ENCODE measurements around the gene LFNG. TPM values are rescaled to one million over a fixed set of nuclear protein-coding genes. Genes with fewer than 3 reads are reported as not detected.
"Not testable (repeated sequence)": the region's sequence is repeated elsewhere in the genome, so short reads cannot be mapped to it uniquely, and the experiment has no call there.

The LFNG gene
- total RNA-seq, 1 donor from 2014 or later, result 95.8 TPM

DNA sequence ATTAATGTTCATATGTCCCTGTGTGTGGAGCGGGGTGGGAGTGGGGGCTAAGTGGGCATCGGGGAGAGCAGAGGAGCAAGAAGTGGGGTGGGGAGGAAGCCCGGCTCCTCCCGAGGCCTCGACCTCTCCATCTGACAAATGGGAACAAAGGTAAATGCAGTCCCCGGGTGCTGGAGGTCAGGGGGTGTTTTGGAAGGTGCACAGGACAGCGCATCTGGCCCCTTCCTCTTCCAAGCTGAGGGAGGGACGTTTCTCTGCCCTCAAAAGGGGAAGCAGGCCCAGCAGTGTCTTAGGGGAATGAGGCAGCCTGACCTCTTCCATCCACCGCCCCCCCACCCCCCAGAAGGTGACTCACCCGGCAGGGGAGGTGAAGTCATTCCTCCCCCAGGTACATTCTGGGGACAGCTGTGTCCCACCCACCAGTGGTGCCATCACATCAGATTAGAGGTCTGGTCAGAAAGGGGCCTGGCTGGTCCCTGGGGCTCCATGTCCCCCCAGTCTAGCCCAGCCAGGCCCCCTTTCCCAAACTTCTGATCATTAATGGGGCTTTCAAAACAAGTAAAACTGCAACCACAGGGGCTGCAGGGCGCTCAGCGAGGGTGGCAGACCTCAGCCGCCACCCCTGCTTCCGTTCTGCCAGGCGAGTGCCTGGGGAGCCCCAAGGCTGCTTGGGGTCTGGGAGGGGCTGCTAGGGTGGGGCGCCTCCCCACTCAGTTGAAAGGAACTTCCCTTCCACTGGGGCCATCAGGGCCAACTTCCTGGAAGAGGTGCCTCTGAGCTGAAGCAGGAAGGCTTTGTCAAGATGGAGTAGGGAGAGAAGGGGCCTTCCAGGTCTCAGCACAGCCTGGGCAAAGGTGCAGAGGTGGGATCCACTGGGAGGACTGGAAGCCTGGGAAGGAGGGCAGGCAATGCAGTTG lies 10.8 kb downstream of the LFNG start:
- Mint-ChIP-seq H3K4me1 (peaks cover 61% of the 10 kb centered on the region), H3K27ac (peak overlapping the region; percentile 97), H3K4me3 (peak overlapping the region; percentile 79), H3K27me3 (no peaks in the 10 kb centered on the region), H3K36me3 (ENCODE audit: low read depth) (peaks cover 28% of the 10 kb centered on the region), H3K9me3 (no peaks in the 10 kb centered on the region)
- CTCF ChIA-PET, result interaction anchor here (1.0 to 1.5 kb wide), 3 partner anchors 19 to 78 kb away, joined by 3 to 10 read pairs (median 3); no protein-coding TSS in a partner anchor
- ATAC-seq (ENCODE audit: low read depth) (peak; percentile 63), DNase-seq (peak; percentile 70)
- intact Hi-C loops (cut with micrococcal nuclease), result loop anchor here (1.0 kb wide), 3 partner anchors 8 to 243 kb away; partner anchors contain the start of gene BRAT1
- POLR2A ChIA-PET, result interaction anchor here (0.5 to 5.7 kb wide), 29 partner anchors 9 to 230 kb away, joined by 3 to 304 read pairs (median 5); partner anchors contain the start of genes BRAT1, EIF3B, IQCE and LFNG
- TF ChIP-seq, protein P1, sequence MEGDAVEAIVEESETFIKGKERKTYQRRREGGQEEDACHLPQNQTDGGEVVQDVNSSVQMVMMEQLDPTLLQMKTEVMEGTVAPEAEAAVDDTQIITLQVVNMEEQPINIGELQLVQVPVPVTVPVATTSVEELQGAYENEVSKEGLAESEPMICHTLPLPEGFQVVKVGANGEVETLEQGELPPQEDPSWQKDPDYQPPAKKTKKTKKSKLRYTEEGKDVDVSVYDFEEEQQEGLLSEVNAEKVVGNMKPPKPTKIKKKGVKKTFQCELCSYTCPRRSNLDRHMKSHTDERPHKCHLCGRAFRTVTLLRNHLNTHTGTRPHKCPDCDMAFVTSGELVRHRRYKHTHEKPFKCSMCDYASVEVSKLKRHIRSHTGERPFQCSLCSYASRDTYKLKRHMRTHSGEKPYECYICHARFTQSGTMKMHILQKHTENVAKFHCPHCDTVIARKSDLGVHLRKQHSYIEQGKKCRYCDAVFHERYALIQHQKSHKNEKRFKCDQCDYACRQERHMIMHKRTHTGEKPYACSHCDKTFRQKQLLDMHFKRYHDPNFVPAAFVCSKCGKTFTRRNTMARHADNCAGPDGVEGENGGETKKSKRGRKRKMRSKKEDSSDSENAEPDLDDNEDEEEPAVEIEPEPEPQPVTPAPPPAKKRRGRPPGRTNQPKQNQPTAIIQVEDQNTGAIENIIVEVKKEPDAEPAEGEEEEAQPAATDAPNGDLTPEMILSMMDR (IDR thresholded peaks at IDR 0.05), result no peak

DNA sequence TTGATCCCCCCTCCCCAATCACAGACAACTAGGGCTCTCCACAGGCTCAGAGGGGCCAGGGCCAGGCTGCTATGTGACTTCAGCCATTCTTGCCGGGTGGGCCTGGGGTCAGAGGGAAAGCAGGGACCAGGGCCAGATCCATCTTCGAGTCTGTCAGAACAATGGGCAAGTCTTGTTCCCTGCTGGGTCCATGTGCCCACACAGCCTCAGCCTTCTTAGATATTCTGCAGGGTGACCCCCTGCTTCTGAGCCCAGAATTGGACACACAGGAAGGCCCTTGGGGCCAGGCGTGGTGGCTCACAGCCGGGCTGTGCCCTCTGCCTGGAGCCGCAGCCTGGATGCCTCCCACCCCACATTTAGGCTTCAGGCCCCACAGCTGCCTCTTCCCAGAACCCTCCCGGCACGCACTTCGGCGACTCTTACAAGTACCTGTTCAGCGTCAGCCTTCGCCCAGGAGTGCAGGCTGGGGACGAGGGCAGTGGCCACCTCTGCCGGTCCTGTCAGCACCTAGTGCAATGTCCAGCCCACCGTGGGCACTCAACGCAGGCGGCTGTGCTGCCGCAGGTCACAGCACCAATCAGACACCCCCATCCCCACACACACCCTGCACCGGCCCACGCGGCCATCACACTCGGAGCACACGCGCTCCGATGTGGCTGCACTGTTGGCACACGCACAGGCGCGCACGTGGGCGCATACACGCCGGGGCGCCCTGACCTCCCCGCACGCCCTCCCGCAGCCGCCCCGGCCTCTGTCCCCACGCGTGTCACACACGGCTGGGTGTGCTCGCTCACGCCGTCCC lies 11.6 kb downstream of the LFNG start:
- H3K4me3 Mint-ChIP-seq, result peak overlapping the region; percentile 79
- H3K36me3 Mint-ChIP-seq (ENCODE audit: low read depth), result peaks cover 20% of the 10 kb centered on the region
- not testable (repeated sequence) for ATAC-seq (ENCODE audit: low read depth); H3K9me3 Mint-ChIP-seq; H3K27me3 Mint-ChIP-seq; DNase-seq
- ChIA-PET POLR2A (interaction anchor here (0.6 to 5.7 kb wide), 14 partner anchors 9 to 178 kb away, joined by 3 to 304 read pairs (median 6); partner anchors contain the start of genes EIF3B, LFNG and TTYH3), CTCF (interaction anchor here (1.4 kb wide), 1 partner anchor 77 kb away, joined by 3 read pairs; no protein-coding TSS in a partner anchor)
- peaks cover 53% of the 10 kb centered on the region for H3K4me1 Mint-ChIP-seq
- intact Hi-C loops (cut with micrococcal nuclease), result loop anchor here (1.0 kb wide), 3 partner anchors 9 to 242 kb away; partner anchors contain the start of gene BRAT1
- peak overlapping the region; percentile 97 for H3K27ac Mint-ChIP-seq

DNA sequence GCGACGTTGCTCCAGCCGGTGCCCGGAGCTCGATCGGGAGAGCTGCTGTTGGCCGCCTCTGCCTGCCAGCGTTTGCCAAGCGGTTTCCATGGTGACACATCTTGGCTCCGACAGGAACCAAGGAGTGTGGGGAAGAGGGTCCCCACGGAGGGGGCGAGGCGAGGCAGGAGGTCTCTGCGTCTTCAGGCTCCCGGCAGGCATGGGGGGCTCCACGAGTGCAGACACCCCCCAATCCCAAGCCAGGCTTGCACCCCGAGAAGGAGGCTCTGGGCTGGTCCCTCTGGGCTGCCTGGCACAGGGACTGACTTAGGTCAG lies 12.2 kb downstream of the LFNG start:
- Mint-ChIP-seq H3K27ac (peak overlapping the region; percentile 97), H3K36me3 (ENCODE audit: low read depth) (peaks cover 15% of the 10 kb centered on the region), H3K4me1 (peaks cover 50% of the 10 kb centered on the region)
- H3K27me3 Mint-ChIP-seq; DNase-seq; CTCF ChIA-PET; intact Hi-C loops (cut with micrococcal nuclease); ATAC-seq (ENCODE audit: low read depth); H3K4me3 Mint-ChIP-seq; H3K9me3 Mint-ChIP-seq: not testable (repeated sequence)
- POLR2A ChIA-PET, result interaction anchor here (1.5 kb wide), 1 partner anchor 18 kb away, joined by 4 read pairs; no protein-coding TSS in a partner anchor

DNA sequence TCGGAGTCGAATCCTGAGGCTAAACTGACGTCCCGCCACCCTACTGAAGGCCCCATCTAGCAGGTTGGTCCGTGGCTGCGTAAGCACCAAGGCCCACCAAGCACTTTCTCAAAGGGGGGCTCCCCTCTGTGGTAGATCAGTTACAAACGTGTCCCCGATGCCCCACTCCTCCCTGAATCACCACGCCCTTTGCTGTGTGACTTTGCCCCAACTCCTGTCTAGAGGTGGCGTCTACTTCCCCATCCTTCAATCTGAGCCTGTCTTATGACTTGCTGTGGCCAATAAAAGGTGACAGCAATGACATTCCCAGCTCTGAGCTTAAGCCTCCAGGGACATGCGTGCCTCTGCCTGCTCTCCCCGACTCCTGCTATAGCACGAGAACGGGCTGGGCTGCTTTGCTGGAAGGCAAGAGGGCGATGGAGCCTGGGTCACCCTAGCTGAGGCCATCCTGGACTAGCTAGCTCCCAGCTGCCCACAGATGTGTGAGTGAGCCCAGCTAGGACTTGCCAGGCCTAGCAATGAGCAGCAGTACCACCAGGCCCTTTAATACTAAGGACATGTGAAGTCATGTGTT lies 12.7 kb downstream of the LFNG start:
- H3K9me3 Mint-ChIP-seq; CTCF ChIA-PET; POLR2A ChIA-PET; H3K27me3 Mint-ChIP-seq; H3K4me3 Mint-ChIP-seq; intact Hi-C loops (cut with micrococcal nuclease); DNase-seq; ATAC-seq (ENCODE audit: low read depth): not testable (repeated sequence)
- Mint-ChIP-seq H3K27ac (peak overlapping the region; percentile 41), H3K36me3 (ENCODE audit: low read depth) (peaks cover 11% of the 10 kb centered on the region), H3K4me1 (peaks cover 44% of the 10 kb centered on the region)

DNA sequence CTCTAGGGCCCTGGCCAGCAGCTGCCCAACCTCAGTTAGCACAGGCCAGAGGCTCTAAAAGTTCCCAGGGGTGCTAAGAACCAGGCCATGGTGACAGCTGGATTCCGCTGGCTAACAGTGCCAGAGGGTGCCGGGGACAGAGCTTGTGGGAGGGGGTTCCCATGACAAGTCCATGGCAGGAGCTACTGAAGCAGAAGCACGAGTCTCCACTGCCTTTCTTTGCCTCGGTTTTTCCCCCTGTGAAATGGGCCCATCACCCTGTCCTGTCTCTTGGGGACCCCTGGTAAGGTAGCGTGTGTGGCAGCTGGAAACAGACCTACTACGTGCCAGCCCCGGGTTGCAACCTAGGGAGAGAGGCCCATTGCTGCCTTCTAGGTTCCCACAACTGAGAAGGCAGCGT lies 13.2 kb downstream of the LFNG start:
- POLR2A ChIA-PET, result interaction anchor here (0.6 to 0.8 kb wide), 6 partner anchors 10 to 178 kb away, joined by 3 to 9 read pairs (median 4); no protein-coding TSS in a partner anchor
- H3K27me3 Mint-ChIP-seq; intact Hi-C loops (cut with micrococcal nuclease); ATAC-seq (ENCODE audit: low read depth); H3K27ac Mint-ChIP-seq; CTCF ChIA-PET; H3K36me3 Mint-ChIP-seq (ENCODE audit: low read depth); H3K4me3 Mint-ChIP-seq; H3K9me3 Mint-ChIP-seq; DNase-seq: not testable (repeated sequence)
- peaks cover 39% of the 10 kb centered on the region for H3K4me1 Mint-ChIP-seq

DNA sequence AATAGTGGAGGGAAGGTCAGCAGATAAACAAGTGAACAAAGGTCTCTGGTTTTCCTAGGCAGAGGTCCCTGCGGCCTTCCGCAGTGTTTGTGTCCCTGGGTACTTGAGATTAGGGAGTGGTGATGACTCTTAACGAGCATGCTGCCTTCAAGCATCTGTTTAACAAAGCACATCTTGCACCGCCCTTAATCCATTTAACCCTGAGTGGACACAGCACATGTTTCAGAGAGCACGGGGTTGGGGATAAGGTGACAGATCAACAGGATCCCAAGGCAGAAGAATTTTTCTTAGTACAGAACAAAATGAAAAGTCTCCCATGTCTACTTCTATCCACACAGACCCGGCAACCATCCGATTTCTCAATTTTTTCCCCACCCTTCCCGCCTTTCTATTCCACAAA lies 14.0 kb downstream of the LFNG start:
- POLR2A ChIA-PET, result interaction anchor here (0.8 kb wide), 1 partner anchor 177 kb away, joined by 4 read pairs; no protein-coding TSS in a partner anchor
- H3K27me3 Mint-ChIP-seq; H3K9me3 Mint-ChIP-seq; intact Hi-C loops (cut with micrococcal nuclease); CTCF ChIA-PET; DNase-seq; ATAC-seq (ENCODE audit: low read depth); H3K27ac Mint-ChIP-seq; H3K36me3 Mint-ChIP-seq (ENCODE audit: low read depth); H3K4me3 Mint-ChIP-seq: not testable (repeated sequence)
- H3K4me1 Mint-ChIP-seq, result peaks cover 31% of the 10 kb centered on the region

DNA sequence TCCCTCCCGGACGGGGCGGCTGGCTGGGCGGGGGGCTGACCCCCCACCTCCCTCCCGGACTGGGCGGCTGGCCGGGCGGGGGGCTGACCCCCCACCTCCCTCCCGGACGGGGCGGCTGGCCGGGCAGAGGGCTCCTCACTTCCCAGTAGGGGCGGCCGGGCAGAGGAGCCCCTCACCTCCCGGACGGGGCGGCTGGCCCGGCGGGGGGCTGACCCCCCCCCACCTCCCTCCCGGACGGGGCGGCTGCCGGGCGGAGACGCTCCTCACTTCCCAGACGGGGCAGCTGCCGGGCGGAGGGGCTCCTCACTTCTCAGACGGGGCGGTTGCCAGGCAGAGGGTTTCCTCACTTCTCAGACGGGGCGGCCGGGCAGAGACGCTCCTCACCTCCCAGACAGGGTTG lies 14.6 kb downstream of the LFNG start:
- intact Hi-C loops (cut with micrococcal nuclease), result not testable (repeated sequence)

DNA sequence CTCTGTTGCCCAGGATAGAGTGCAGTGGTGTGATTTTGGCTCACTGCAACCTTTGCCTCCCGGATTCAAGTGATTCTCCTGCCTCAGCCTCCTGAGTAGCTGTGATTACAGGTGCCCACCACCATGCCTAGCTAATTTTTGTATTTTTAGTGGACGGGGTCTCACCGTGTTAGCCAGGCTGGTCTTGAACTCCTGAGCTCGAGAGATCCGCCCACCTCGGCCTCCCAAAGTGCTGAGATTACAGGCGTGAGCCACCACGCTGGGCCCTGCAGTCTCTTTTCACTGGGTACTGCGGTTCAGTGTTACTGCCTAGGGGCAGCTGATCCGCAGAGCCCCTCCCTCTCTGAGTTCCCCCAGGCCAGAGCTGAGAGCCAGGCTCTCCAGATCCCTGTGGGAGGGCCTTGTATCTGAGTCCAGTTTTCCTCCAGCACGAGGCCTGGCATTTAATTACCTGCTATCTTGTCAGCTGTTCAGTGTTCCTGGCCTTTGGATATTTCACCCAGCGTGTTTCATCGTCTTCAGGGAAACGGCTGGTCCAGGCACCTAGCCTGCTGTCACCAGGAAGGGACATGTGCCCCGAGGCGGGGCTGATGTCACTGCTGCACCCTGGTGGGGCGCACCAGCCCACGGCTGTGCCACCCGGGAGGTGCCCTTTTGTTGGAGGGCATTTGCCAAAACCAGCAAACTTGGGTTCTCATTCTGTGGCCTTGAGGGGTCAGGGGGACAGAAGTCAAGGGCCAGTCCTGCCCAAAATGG lies 16.5 kb downstream of the LFNG start:
- H3K4me3 Mint-ChIP-seq; ATAC-seq (ENCODE audit: low read depth); H3K27ac Mint-ChIP-seq; intact Hi-C loops (cut with micrococcal nuclease); H3K27me3 Mint-ChIP-seq; H3K9me3 Mint-ChIP-seq; H3K4me1 Mint-ChIP-seq; CTCF ChIA-PET; DNase-seq: not testable (repeated sequence)
- POLR2A ChIA-PET, result interaction anchor here (0.7 to 1.2 kb wide), 5 partner anchors 16 to 175 kb away, joined by 3 to 13 read pairs (median 3); partner anchors contain the start of gene BRAT1
- peaks cover 14% of the 10 kb centered on the region for H3K36me3 Mint-ChIP-seq (ENCODE audit: low read depth)

More for the DNA sequence above, 14.6 kb downstream of the LFNG start:
- Mint-ChIP-seq H3K36me3 (ENCODE audit: low read depth) (peaks cover 10% of the 10 kb centered on the region), H3K4me1 (peaks cover 25% of the 10 kb centered on the region)
- ATAC-seq (ENCODE audit: low read depth); DNase-seq; H3K27me3 Mint-ChIP-seq; H3K27ac Mint-ChIP-seq; H3K4me3 Mint-ChIP-seq; H3K9me3 Mint-ChIP-seq; CTCF ChIA-PET; POLR2A ChIA-PET: not testable (repeated sequence)
